ENCODE data around the gene DDX6.
"Not testable (repeated sequence)": the region's sequence is repeated elsewhere in the genome, so short reads cannot be mapped to it uniquely, and the experiment has no call there.

DDX6 gene, protein sequence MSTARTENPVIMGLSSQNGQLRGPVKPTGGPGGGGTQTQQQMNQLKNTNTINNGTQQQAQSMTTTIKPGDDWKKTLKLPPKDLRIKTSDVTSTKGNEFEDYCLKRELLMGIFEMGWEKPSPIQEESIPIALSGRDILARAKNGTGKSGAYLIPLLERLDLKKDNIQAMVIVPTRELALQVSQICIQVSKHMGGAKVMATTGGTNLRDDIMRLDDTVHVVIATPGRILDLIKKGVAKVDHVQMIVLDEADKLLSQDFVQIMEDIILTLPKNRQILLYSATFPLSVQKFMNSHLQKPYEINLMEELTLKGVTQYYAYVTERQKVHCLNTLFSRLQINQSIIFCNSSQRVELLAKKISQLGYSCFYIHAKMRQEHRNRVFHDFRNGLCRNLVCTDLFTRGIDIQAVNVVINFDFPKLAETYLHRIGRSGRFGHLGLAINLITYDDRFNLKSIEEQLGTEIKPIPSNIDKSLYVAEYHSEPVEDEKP

DNA sequence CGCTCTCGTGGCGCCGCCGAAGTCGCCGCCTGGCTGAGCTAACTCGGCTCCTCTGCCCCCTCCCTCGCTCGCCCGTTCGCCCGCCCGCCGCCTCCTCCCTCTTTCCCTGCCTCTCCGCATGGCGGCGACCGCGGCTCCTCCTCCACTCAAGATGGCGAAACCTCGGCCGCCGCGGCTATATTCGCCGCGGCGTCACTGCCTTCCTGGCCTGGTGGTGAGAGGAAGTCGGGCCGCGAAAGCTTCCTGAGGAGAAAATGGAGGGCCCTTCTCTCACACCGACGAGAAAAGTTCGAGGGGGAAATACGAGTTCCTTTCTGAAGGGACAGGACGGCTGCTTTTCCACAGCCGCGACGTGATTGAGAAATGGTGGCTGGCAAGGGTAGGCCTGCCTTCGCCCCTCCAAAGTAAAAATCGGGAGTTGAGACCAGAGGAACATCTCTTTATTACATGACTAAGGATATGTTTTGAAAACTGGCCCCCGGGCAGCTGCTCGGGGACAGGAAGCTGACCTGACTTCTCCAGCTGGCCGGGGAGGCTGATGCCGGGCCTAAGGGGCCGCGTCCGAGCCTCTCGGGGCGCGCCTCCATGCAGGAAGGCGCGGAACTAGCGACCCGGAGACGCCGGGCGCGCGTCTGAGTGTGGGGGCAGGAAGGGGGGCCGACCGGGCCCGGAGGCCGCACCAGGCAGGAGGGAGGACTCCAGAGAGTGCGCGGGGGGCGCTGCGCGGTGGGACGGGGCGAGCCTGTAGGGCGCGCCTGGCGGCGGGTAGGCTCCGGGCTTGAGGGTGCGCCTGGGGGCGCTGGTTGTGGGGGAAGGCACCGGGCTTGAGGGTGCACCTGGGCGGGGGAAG is at the start of gene DDX6:
TSS of gene DDX6 (minus strand) at position 54 of the 850 bp plus-strand sequence. CDS start 4,913 bp downstream, outside the sequence.
- peak; percentile 84 for DNase-seq (ENCODE audit: low read depth in 1 of 2, low spot score in 1 of 2)

DNA sequence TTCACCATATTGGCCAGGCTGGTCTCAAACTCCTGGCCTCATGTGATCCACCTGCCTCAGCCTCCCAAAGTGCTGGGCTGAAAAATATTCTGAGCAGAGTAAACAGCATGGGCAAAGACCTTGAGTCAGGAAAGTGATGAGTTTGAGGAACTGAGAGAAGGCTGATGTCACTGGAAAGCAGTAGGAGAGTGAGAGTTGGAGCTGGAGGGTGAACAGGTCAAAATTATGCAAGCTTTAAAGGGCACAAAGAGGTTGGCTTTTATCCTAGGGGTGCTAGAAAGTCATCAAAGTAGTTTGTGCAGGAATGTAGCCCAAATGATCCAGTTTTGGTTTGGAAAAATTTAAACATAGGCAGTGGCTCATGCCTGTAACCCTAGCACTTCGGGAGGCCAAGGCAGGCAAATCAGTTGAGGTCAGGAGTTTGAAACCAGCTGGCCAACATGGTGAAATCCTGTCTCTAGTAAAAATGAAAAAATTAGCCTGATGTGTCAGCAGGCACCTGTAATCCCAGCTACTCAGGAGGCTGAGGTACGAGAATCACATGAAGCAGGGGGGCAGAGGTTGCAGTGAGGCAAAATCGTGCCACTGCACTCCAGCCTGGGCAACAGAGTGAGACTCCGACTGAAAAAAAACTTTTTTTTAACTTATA is 48.1 kb upstream of the DDX6 start:
- no peak for DNase-seq (ENCODE audit: low read depth in 1 of 2, low spot score in 1 of 2)

DNA sequence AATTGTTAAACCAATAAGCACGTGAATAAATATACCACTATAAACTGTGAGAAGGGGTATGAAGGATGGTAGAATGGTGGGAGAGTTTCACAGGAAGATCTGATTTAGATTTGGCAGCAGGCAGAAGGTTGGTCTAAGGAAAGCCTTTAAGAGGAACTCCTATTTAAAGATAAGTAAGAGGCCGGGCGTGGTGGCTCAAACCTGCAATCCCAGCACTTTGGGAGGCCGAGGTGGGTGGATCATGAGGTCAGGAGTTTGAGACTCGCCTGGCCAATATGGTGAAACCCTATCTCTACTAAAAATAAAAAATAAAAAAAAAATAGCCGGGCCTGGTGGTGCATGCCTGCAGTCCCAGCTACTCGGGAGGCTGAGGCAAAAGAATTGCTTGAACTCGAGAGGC is 46.9 kb upstream of the DDX6 start:
- no peak for DNase-seq (ENCODE audit: low read depth in 1 of 2, low spot score in 1 of 2)

DNA sequence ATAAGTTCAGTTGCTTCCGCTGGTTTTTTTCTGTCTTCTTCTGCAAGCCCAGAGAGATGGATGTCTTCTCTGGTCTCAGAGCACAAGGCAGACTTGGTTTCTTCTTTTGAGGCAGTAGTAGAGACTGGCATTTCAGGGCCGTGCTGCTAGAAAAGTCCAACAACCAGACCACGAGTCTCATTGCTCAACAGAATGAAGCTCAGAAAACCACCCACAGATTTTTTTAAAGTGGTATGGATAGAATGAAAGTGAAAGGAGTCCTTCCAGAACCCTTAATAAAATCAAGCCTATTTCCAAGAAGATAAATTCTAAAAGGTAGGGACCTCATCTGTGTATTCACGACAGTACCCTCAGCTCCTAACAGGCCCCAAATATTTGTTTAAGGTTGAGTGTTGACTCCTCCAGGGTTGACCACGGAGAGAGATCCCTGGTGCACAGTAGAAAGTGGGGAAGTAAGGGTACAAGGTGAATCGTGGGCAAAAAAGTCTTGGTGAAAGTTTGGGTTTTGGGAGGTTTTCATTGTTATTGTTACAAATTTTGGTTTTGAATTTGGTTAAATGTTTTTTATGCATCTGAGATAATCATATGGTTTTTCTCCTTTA is 43.6 kb upstream of the DDX6 start:
- no peak for DNase-seq (ENCODE audit: low read depth in 1 of 2, low spot score in 1 of 2)

DNA sequence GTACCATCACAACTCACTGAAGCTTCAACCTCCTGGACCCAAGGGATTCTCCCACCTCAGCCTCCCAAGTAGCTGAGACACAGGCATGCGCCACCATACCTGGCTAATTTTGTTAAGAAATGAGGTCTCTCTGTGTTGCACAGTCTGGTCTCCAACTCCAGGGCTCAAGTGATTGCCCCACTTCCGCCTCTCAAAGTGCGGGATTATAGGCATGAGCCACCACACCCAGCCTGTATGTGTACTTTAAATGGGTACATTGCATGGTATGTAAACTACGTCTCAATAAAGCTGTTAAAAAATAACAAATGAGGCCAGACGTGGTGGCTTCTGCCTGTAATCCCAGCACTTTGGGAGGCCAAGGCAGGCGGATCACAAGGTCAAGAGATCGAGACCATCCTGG is 36.2 kb upstream of the DDX6 start:
- no peak for DNase-seq (ENCODE audit: low read depth in 1 of 2, low spot score in 1 of 2)

DNA sequence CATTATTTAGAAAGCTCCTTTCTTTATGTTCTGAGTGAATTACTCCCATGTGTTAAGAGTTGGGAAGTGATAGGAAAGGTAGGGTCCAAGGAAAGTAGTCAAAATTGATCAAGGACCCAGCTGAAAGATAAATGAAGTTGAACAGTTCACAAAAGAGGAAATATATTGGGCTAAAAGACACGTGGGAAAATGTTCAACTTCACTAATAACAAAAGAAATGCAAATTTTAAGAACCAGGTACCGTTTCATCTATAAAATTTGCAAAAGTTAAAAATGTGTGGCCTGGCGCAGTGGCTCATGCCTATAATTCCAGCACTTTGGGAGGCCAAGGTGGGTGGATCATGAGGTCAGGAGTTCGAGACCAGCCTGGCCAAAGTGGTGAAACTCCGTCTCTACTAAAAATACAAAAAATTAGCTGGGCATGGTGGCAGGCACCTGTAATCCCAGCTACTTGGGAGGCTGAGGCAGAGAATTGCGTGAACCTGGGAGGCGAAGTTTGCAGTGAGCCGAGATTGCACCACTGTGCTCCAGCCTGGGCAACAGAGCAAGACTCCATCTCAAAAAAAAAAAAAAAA is 32.1 kb upstream of the DDX6 start:
- not testable (repeated sequence) for DNase-seq (ENCODE audit: low read depth in 1 of 2, low spot score in 1 of 2)

DNA sequence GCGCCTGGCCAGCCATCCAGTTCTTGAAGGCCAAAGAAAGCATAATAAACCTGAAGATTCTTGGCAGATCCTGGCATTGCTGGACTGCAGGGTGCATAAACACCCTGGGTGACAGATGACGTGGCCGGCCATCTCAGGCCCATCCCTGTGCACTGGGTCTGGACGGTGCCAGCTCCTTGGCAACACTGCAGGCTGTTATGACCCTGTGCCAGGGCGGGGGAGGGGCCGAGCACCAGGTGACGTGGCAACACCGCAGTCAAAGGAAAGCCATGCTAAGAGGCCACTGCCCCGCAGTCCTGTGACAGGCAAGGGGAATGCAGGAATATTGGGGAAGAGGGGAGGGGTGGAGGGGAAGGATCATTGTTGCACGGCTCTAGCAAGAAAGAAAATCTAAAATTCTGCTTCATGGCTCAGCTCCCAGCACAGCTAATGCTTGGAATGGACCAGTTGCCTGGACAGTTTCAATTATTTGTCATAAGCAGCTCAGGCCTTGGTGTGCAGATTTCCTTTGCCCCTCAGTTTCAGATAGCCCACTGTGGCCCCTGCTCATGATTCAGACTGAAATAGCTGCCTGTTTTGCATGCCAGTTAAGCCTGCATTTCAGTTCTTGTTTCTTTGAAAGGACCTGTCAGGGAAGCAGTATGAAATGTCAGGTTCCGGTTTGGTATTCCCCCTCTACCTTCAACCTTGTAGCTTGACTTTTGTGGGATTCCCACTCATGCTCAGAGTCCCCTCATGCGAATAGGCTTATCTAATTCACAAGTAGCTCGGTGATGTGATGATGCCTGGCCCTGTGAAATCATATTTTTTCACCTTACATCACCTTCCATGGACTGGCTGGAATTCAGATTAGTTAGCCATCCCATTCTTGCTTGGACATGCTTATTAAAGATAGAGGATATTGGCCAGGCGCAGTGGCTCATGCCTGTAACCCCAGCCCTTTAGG is 29.7 kb upstream of the DDX6 start:
- no peak for DNase-seq (ENCODE audit: low read depth in 1 of 2, low spot score in 1 of 2)

DNA sequence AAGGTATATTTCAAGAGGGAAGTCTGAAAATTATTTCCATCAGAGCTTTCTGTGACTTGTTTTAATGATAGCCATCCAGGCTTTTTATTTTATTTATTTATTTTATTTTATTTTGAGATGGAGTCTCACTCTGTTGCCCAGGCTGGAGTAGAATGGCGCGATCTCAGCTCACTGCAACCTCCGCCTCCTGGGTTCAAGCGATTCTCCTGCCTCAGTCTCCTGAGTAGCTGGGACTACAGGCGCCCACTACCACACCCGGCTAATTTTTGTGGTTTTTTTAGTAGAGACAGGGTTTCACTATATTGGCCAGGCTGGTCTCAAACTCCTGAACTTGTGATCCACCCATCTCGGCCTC is 29.0 kb upstream of the DDX6 start:
- not testable (repeated sequence) for DNase-seq (ENCODE audit: low read depth in 1 of 2, low spot score in 1 of 2)

DNA sequence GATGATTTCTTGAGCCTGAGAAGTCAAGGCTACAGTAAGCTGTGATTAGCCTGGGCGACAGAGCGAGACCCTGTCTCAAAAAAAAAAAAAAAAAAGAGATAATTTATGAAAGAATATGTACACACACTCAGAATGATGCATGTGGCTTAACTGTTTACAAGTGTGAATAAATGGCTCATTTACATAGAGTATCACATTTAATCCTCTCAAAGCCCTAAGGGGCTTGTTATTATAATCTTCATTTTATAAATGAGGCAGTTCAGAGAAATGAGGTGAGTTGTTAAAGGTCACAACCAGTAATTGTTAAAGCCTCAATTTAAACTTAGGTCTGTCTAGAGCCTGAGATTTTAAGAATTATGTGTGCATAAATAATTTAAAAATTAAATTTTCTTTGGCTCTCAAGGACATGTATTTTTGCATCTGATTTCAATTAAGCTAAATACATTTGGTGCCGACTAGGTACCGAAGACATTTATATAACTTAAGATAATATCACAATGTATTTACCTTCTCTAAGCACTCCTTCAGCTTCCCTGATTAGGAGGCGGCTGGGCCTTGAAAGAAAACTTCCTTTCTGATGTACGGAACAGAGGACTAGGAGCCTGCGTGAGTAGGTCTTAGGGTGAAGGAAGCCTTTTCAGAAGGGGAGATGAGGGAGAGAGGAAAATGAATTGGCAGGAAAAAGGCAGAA is 28.5 kb upstream of the DDX6 start:
- DNase-seq (ENCODE audit: low read depth in 1 of 2, low spot score in 1 of 2) = no peak

DNA sequence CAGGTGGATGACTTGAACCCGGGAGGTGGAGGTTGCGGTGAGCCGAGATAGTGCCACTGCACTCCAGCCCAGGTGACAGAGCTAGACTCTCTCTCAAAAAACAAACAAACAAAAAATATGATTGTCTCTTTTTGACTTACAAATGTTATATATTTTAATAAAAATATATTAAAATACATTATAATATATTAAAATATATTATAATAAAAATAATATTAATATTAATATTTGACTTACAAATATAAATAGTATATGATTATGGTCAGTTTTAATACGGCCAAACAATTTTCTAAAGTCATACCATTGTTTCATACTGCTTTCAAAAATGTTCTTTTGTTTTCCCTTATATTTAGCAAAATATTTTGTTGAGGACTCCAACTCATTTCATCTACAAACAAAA is 27.2 kb upstream of the DDX6 start:
- DNase-seq (ENCODE audit: low read depth in 1 of 2, low spot score in 1 of 2) = no peak

DNA sequence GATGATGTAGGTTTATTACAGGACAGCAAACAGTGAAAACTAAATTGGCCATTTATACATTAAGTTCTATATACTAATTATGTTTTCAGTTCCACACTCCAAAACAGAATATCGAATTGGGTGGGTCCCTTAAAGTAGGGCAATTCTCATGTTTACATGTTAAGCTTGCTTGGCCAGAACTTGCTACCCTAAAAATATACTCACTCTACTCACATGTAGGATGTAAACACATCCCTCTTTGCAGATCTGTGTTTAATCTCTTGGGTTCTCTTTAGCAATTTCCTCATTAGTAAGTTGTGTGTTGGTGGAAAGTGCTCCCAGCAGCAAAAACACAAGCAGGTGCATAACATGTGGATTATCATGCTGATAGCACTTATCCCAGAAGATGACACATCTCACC is 22.6 kb upstream of the DDX6 start:
- no peak for DNase-seq (ENCODE audit: low read depth in 1 of 2, low spot score in 1 of 2)

DNA sequence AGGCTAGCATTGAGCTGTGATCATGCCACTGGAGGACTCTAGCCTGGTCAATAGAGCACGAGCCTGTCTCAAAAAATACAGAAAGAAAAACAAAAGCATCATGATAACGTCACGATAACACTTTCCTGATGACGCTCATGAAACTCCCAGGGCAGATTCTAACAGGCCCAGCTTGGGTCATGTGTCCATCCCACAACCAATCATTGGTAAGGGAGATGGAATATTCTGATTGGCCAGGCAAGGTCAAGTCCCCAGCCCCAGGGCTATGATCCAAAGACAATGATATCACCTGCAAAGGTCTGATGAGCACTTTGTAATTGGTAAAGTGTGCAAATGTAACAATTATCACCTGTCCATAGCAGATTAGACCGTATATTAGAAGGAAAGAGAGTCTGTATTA is 21.5 kb upstream of the DDX6 start:
- no peak for DNase-seq (ENCODE audit: low read depth in 1 of 2, low spot score in 1 of 2)

DNA sequence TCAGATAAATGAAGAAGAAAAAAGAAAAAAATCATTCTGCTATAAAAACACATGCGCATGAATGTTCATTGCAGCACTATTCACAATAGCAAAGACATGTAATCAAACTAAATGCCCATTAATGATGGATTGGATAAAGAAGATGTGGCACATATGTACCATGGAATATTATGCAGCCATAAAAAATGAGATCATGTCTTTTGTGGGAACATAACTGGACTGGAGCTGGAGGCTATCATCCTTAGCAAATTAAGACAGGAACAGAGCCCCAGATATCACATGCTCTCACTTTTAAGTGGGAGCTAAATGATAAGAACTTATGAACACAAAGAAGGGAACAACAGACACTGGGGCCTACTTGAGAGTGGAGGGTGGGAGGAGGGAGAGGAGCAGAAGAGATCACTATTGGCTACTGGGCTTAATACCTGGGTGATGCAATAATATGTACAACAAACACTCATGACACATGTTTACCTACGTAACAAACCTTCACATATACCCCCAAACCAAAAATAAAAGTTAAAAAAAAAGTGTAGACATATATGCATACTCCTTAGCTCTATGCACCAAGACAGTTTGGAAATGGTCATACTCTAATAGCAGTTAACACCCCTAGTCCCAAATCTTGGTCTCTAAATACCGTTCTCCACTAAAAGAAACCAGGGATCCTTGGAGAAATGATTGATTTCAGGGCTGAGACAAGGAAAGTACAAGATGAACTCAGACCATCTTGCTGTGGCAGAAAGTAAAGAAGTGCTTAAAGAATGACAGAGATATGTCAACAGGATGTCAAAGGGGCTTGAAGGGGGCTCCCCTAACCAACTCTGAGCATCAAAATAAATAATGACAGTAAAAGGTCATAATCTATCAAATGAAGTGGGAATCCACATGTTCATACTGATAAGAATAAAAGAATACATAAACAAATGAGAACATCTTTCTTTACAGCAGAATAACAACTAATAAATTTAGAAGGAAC is 17.1 kb upstream of the DDX6 start:
- DNase-seq (ENCODE audit: low read depth in 1 of 2, low spot score in 1 of 2) = no peak

DNA sequence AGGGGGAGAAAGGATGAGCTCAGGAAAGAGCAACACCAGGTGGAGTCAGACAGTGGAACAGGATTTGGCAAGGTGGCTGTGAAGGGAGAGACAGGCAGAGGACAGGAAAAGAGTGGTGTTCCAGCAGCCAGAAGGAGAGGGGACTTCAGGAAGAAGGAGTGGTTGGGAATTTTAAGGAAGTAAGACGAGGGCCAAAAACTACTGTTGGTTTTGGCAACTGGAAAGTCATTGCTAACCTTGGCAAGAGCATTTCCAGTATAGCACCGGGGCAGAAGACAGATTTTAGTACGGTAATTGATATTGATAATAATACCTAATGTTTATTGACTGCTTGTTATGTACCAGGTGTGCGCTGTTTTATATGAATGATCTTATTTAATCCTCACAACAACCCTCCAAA is 15.4 kb upstream of the DDX6 start:
- DNase-seq (ENCODE audit: low read depth in 1 of 2, low spot score in 1 of 2) = no peak

DNA sequence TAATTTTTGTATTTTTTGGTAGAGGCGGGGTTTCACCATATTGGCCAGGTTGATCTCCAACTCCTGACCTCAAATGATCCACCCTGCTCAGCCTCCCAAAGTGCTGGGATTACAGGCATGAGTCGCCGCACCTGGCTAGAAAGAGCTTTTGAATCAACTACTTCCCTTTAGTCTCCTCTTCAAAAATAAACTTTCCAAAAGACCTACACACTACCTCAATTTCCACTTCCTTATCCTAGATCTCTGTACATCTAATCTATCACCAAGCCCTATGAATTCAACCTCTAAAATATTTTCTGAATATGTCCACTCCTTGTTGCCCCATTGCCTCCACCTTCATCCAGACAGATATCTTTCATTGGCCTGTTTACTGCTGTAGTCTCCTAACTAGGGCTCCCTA is 13.1 kb upstream of the DDX6 start:
- DNase-seq (ENCODE audit: low read depth in 1 of 2, low spot score in 1 of 2) = no peak

DNA sequence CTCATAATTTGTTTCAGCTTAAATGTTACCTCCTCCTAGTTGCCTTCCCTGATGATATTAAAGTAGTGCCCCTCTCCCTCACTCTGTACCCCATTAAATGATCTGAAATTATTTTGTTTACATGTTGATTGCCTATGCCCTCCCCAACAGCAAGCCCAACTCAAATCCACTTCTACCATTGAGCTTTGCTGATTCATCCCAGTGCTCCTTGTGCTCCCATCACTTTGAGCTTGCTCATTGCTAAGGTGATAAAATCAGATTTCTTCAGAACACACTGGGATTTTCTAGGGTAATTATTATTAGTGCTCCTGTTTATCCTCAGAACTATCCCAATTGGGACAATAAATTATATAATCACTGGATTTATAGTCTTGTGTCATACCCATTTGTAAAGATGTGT is 8.4 kb upstream of the DDX6 start:
- no peak for DNase-seq (ENCODE audit: low read depth in 1 of 2, low spot score in 1 of 2)

DNA sequence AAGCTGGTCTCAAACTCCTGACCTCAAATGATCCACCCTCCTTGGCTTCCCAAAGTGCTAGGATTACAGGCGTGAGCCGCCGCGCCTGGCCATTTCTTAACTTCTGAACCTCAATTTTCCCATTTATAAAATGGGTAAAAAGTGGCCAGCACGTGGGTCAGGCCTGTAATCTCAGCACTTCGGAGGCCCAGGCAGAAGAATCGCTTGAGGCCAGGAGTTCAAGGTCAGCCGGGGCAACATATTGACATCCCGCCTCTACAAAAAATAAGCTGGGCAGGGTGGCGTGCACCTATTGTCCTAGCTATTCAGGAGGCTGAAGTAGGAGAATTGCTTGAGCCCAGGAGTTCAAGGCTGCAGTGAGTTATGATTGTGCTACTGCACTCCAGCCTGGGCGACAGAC is 6.5 kb upstream of the DDX6 start:
- no peak for DNase-seq (ENCODE audit: low read depth in 1 of 2, low spot score in 1 of 2)

DNA sequence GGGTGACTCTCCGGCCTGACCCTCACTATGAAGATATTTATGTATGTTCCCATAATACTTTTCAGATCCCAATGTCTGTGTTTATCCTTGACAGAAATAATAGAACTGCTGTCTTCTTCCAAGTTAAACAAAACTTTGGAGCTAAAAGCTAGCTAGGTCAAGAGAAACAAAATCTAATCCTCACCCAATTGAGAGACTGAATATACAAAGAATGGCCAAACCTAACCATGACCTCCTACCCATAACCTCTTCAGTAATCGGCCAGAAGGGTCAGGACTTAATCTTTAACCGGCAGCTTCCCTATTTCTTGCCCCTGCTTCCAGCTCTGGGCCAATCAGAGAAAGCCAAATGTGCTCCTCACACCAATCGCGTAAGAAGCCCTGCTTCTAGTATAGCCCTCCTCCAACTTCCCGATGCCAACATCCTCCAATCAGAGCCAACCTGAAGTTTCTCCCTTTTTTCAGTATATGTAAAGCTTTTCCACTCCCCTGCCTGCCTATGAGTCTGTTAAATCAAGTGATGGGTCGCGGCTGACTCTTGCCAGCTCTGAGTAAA is 1.7 kb upstream of the DDX6 start:
- peak; percentile 9 to 42 for DNase-seq (ENCODE audit: low read depth in 1 of 2, low spot score in 1 of 2)
